ENCODE measurements around the gene SCAF4. TPM values are rescaled to one million over a fixed set of nuclear protein-coding genes. Genes with fewer than 3 reads are reported as not detected.
"Not testable (repeated sequence)": the region's sequence is repeated elsewhere in the genome, so short reads cannot be mapped to it uniquely, and the experiment has no call there.

SCAF4 gene
- total RNA-seq, 1 donor from 2014 or later = 14.2 TPM

DNA sequence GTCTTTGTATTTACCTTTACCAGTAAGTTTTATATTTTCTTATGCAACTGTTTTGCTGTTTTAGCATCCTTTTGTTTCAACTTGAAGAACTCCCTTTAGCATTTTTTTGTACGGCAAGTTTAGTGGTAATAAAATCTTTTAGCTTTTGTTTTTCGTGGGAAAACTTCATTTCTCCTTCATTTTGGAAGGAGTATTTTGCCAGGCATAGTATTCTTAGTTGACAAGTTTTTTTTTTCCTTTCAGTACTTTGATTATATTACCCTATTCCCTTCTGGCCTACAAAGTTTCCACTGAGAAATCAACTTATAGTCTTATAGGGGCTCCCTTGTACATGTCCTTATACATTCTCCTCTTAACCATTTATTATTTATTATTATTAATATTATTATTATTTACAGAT lies 95.0 kb downstream of the SCAF4 start:
- no peak overlapping the region for H3K4me3 ChIP-seq (ENCODE audit: low read depth, low read length)
- DNase-seq (ENCODE audit: low read depth) = no peak
- TF ChIP-seq, protein P1, sequence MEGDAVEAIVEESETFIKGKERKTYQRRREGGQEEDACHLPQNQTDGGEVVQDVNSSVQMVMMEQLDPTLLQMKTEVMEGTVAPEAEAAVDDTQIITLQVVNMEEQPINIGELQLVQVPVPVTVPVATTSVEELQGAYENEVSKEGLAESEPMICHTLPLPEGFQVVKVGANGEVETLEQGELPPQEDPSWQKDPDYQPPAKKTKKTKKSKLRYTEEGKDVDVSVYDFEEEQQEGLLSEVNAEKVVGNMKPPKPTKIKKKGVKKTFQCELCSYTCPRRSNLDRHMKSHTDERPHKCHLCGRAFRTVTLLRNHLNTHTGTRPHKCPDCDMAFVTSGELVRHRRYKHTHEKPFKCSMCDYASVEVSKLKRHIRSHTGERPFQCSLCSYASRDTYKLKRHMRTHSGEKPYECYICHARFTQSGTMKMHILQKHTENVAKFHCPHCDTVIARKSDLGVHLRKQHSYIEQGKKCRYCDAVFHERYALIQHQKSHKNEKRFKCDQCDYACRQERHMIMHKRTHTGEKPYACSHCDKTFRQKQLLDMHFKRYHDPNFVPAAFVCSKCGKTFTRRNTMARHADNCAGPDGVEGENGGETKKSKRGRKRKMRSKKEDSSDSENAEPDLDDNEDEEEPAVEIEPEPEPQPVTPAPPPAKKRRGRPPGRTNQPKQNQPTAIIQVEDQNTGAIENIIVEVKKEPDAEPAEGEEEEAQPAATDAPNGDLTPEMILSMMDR (IDR thresholded peaks at IDR 0.05; ENCODE audit: insufficient read depth, low read length, poor library complexity, severe bottlenecking) = no peak
- H3K27me3 ChIP-seq (ENCODE audit: control insufficient read depth, insufficient read depth, low read length) = no peaks in the 10 kb centered on the region
- no peaks in the 10 kb centered on the region for H3K36me3 ChIP-seq (ENCODE audit: control insufficient read depth, insufficient read depth, low read length)

DNA sequence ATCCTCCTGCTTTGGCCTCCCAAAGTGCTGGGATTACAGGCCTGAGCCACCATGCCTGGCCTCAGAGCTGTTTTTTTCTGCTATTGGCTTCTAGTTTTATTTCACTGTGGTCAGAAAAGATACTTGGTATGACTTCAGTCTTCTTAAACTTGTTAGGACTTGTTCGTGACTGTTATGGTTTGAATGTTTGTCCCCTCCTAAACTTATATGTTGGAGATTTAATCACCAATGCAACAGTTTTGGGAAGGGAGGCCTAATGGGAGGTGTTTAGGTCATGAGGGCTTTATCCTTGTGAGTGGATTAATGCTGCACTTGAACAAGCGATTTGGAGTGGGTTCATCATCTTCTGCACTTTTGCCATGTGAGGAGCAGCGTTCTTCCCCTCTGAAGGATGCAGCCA lies 96.9 kb downstream of the SCAF4 start:
- Histone ChIP-seq H3K36me3 (ENCODE audit: control insufficient read depth, insufficient read depth, low read length) (no peaks in the 10 kb centered on the region), H3K27me3 (ENCODE audit: control insufficient read depth, insufficient read depth, low read length) (no peaks in the 10 kb centered on the region), H3K4me3 (ENCODE audit: low read depth, low read length) (no peak overlapping the region)
- TF ChIP-seq, protein P1 (IDR thresholded peaks at IDR 0.05; ENCODE audit: insufficient read depth, low read length, poor library complexity, severe bottlenecking) = no peak
- no peak for DNase-seq (ENCODE audit: low read depth)

DNA sequence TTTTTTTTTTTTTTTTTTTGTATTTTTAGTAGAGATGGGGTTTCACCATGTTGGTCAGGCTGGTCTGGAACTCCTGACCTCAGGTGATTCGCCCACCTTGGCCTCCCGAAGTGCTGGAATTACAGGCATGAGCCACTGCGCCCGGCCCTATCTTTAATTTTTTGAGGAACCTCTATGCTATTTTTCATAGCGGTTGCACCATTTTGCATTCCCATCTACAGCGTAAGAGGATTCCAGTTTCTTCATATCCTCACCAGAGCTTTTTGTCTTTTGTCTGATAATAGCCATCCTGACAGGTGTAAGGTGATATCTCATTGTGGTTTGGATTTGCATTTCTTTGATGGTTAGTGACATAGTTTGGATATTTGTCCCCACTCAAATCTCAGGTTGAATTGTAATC lies 100.0 kb downstream of the SCAF4 start:
- H3K4me3 ChIP-seq (ENCODE audit: low read depth, low read length); H3K27me3 ChIP-seq (ENCODE audit: control insufficient read depth, insufficient read depth, low read length): not testable (repeated sequence)

DNA sequence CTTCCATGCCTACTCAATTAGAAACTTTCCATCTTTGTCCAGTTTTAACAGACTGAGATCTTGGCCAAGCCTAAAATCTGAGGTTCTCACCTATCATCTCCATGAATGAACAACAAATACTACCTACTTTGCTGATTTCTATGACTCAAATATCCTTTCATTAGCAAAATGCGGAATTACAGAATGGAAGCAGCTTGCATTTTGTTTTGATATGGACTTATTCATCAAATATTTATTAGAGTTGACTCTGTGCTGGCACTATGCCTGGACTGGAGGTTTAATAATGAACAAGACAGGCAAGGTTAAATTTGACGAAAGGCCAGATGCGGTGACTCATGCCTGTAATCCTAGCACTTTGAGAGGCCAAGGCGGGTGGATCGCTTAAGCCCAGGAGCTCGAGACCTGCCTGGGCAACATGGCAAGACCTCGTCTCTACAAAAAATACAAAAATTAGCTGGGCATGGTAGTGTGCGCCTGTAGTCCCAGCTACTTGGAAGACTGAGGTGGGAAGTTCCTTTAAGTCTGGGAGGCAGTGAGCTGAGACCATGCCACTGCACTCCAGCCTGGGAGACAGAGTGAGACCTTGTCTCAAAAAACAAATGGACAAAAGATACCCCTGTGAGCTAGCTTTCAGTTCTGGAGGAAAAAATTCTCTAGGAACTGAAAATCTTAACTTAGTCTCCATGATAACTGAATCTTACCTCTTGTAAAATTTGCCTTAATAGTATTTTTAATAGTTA lies 101.8 kb downstream of the SCAF4 start:
- TF ChIP-seq, protein P1 (IDR thresholded peaks at IDR 0.05; ENCODE audit: insufficient read depth, low read length, poor library complexity, severe bottlenecking) = no peak
- peak; percentile 75 for DNase-seq (ENCODE audit: low read depth)
- Histone ChIP-seq H3K4me3 (ENCODE audit: low read depth, low read length) (no peak overlapping the region), H3K27me3 (ENCODE audit: control insufficient read depth, insufficient read depth, low read length) (no peaks in the 10 kb centered on the region), H3K36me3 (ENCODE audit: control insufficient read depth, insufficient read depth, low read length) (no peaks in the 10 kb centered on the region)

More for the DNA sequence above, 100.0 kb downstream of the SCAF4 start:
- H3K36me3 ChIP-seq (ENCODE audit: control insufficient read depth, insufficient read depth, low read length); DNase-seq (ENCODE audit: low read depth): not testable (repeated sequence)

DNA sequence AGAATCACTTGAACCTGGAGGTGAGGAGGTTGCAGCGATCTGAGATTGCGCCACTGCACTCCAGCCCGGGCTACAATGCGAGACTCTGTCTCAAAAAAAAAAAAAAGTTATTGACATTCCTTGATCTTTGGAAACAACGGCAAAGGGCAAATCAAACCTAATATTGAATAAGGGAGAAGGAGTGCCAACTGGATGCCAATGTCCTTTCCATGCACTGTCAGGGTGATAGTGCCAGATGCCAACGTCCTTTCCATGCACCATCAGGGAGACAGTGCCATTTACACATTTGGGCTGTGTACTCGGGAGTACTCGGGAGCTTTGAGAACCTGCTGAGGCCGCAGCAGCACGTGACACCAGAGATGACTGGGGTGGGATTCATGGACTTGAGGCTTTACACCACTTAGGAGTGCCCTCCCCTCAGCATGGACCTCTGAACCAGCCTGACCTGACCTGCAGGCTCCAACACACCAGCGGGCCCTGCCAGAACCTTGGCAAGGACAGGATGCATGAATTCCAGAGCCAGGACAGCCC lies 106.9 kb downstream of the SCAF4 start:
- Histone ChIP-seq H3K27me3 (ENCODE audit: control insufficient read depth, insufficient read depth, low read length) (no peaks in the 10 kb centered on the region), H3K4me3 (ENCODE audit: low read depth, low read length) (no peak overlapping the region), H3K36me3 (ENCODE audit: control insufficient read depth, insufficient read depth, low read length) (no peaks in the 10 kb centered on the region)
- DNase-seq (ENCODE audit: low read depth) = no peak
- TF ChIP-seq, protein P1 (IDR thresholded peaks at IDR 0.05; ENCODE audit: insufficient read depth, low read length, poor library complexity, severe bottlenecking) = no peak

DNA sequence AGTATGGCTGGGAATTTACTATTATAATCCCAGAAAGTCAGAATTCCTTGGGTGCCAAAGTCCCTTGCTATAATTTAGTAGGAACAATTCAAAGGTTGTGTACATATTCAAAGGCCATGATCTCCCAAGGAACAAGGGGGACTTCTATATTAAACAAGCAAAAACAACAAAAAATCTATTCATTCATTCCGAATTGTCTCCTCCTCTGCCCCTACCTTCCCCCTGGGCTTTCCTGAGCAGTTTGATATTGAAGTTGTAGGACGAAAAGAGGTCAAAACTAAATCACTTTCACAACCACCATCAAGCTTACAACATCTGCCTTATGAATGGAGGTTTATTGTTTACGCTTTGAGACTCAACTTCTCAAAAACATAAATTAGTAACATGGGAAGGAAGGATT lies 107.7 kb downstream of the SCAF4 start:
- TF ChIP-seq, protein P1 (IDR thresholded peaks at IDR 0.05; ENCODE audit: insufficient read depth, low read length, poor library complexity, severe bottlenecking) = no peak

More for the DNA sequence above, 107.7 kb downstream of the SCAF4 start:
- Histone ChIP-seq H3K4me3 (ENCODE audit: low read depth, low read length) (no peak overlapping the region), H3K27me3 (ENCODE audit: control insufficient read depth, insufficient read depth, low read length) (no peaks in the 10 kb centered on the region), H3K36me3 (ENCODE audit: control insufficient read depth, insufficient read depth, low read length) (no peaks in the 10 kb centered on the region)
- DNase-seq (ENCODE audit: low read depth) = no peak
